ENCODE data around the gene ENTPD2.

ENTPD2 gene

DNA sequence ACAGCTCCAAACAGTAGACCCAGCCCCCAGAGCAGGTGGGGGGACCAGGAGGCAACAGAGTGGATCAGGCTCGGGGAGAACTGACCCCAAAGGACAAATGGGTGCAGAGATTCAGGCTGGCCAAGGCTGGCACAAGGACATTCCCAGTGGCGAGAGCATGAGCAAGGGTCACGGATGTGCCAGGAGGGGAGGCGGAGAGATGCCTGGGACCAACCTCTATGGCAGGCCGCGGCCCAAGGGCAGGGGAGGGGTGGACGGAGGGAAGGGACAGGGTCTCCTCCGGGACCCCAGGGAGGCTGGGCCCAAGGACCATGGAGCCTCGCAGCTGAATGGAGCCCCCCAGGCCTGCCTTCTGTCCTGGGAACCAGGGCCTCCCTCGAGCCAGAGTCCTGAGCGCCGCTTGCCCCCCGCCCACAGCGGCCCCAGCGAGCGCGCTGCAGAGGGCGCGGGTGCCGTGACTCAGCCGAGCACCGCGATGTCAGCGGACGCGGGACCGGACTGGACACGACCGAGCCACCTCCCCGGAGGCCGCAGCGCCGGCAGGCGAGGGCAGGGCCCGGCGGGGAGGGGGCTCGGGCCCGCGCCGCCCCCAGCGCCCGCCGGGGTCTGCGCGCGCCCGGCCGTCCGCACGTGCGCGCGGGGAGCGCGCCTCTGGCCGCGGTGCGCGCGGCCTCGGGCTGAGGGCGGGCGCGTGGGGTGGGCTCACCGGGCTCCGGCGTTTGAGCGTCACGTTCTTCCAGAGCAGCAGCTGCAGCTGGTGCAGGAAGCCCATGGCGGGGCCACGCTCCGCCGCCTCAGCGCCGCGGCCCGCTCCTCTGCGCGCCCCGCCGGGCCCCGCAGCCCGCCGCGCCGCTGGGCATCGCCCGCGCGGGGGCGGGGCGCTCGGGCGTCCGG lies 26.2 kb downstream of the ENTPD2 start, which contains the start of gene ABCA2:
ABCA2 (minus strand) TSS at position 869 of the 894 bp plus-strand sequence; CDS start at position 772, 97 bp downstream.
- DNase-seq, result no peak

DNA sequence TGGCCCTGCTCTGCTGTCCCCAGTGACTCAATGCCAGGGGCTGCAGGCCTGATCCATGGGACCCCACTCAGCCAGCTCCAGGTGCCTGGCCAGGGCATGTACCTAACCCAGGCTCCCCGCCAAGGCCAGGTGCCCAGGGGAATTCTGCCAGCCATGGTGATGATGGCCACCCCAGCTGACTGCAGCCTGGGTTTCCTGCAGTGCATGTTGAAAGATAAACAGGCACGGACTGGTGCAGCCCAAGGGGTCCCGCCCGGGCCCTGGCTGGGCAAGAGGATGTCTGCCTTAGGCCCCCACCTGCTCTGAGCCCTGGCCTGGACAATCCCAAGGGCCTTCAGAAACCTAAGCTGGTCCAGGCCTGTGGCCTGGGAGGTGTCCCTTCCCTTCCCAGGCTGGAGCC lies 27.0 kb downstream of the ENTPD2 start:
- DNase-seq, result no peak

DNA sequence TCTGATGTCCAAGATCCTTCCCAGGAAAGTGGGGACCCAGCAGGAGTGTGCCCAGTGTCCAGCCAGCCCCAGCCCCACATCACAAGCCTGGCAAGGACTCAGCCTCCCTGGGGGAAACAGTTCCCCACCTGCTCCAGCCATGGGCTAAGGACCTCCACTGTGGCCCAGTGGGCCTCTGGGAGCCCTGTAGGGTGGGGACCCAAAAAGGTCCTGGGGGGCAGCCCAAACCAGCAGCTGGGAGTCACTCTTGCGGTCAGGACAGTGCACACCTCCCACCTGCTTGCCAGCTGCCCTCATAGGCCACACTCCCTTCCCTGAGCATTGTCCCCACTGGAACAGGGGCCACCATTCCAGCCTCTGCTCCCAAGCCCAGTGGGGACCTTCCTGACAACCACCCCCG lies 27.5 kb downstream of the ENTPD2 start:
- no peak for DNase-seq

DNA sequence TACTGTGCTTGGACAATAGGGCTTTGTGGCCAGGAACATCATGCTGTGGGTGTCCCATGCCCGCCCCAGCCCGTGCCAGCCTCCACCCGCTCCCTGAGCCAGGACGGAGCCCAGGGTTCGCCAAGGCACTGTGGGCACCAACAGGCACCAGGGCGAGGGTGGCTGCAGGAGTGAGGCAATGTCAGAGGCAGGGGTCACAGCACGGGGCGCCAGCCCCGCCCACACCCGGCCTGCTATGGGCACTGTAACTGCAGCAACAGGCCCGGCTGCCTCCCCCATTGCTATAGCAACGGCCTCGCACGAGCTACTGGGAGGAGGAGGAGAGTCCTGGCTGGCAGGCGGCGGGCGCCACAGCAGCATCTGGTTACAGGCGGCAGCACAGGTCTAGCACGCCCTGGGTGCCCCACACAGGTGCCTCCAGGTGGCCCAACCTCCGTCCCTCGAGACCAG lies 28.3 kb downstream of the ENTPD2 start:
- no peak for DNase-seq

DNA sequence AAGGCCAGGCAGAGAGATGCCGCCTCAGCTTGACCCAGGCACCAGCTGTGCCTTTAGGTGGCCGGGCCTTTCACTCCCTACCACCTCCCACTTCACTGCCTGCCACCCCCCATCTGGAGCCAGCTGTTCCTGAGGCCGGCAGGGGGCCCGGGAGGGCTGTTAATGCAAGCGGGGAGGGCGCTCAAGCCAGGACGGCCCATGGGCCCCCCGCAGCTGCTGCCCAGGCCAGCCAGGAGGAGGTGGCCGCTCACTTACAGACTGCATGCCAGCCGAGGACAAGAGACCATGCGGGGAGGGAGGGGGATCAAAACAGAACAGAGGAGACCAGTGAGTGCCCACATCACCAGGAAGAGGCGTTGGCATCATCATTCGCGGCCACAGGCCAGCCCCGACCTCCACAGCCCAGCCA lies 30.3 kb downstream of the ENTPD2 start:
- no peak for DNase-seq

DNA sequence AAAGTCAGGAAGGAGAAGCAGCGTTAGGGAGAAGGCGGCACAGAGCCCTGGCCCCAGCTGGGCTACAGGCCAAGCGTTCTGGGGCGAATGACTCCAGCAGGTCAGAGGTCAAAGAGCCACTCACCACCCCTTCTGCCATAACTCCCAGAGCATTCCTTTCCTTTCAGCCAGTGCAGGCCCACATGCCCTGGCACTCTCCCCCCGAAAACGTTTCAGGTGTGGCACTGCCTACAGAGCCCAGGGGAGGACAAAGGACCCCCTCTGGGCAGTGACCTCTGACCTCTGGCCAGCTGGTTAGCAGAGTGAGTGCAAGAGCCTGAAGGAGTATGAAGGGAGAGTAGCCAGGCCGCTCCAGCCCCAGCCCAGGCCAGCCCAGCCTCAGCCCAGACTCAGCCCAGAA lies 30.7 kb downstream of the ENTPD2 start:
- DNase-seq, result no peak

DNA sequence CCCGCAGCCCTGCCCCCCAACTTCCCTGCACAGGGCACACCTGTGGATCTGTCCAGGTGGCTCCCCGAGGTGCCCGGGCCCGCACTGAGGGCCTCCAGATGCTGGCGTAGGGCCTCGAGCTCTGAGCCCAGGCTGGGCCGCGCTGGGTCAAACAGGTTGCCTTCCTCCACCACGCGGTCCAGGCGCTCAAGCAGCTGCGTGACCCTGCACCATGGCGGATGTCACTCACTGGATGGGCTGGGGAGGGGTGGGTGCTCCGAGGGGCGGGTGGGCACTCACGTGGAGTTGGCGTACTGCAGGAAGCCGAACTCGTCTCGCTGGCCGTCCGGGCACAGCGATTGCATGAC lies 31.2 kb downstream of the ENTPD2 start:
- DNase-seq, result no peak

DNA sequence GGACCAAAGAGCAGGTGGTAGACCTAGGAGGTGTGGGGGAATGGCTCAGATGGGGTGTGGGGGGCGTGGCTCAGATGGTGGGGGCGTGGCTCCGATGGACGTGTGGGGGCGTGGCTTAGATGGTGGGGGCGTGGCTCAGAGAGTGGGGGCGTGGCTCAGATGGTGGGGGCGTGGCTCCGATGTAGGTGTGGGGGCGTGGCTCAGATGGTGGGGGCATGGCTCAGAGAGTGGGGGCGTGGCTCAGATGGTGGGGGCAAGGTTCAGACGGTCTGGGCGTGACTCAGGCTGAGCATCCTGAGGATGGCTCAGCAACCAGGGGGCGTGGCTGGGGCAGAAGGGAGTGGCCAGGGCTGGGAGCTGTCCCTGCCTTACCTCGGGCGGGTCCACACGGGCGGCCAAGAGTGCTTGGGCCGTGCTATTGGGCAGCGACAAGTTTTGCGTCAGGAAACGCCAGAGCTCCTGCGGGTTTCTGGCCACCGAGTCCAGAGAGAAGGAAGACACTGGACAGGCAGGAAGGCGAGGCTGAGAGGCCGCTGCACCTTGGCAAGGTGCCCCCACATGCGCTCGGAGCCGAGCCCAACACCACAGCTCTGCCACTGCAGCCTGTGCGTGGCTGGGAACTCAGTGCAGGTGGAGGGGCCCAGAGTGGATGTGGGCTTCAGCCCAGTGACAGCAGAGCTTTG lies 31.7 kb downstream of the ENTPD2 start:
- peak; percentile 68 for DNase-seq

DNA sequence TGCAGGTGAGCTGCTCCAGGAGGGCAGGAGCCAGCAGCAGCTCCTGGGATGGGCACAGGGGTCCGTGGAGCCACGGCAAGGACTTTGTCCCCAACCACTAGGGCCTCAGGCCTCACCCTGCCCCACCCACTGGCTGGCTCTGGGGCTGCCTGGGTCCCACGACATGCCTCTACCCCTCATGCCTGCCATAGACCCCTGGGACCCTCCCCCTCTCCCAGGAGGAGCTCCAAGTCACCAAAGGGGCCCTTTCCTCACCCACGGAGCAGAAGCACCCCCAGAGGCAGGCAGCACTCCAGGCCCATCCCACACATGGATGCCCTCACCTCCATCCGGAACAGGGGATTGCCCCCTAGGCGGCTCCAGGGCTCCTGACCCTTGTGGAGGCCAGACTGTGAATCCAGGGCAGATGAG lies 32.3 kb downstream of the ENTPD2 start:
- no peak for DNase-seq

DNA sequence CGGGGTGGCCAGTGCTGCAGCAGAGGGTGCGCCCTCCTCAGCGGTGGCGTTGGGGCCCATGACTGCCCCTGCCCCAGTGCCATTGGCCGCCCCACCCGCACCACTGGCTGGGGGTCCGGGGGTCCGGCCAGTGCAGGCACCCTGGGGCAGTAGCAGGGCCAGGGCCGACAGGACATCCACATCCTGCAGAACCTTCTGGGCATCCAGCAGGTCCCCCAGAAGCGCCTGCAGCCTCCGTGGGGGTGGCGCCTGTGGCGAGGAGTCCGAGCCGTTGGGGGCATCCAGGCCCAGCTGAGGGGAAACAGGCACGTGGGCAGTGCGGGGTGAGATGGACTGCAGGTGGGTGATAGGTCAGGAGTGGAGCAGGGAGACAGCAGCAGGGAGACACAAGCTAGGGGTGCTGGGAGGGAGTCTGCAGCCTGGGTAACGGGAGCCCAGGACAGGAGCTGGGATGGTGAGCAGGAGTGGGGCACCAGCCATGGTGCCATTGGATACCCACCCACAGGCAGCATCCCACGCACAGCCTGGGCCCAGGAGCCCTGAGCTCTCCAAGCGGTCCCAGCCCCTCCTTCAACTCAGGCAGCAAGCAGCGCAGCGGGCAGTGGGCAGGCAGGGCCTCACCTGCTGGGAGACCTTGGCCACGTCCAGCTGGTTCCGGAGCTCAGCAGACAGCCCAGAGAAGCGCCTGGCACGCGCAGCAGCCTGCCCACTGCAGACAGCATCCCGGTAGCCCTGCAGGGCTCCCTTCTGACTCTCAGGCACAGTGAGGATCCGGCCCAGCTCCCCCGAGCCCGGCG lies 32.9 kb downstream of the ENTPD2 start:
- no peak for DNase-seq

DNA sequence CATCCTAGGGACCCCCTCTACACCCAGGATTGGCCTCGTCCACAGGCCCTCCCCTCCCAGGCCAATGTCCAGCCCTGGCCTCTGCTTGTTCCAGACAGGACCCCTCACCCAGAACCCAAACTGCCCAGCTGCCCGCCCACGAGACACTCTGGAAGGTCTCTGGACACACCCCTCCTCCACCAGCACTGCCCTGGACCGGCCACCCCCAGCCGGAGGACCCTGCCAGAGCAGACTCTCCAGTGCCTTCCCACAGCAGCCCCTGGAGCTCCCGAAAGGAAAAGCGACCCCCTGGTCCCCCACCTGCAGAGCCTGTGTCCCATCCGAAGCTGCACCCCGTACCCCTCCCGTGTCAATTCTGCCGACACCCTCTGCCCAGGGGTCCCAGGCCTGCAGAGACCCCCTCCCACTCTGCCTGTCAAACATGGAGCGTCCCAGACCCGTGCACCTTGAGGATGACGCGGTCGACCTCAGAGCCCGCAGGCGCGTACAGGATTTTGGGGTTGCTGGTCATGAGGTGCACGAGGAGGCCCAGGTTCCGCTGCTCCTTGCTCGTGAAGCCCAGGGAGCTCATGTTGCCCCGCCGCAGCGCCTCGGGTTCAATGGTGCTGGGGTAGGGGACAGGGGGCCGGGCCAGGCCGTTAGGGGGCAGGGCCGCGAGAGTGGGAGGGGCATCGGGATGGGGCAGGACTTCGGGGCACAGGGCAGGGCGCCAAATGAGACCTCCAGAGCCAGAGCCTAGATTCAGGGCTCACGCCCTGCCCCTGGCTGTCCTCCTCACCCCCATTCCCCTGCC lies 33.8 kb downstream of the ENTPD2 start:
- no peak for DNase-seq

DNA sequence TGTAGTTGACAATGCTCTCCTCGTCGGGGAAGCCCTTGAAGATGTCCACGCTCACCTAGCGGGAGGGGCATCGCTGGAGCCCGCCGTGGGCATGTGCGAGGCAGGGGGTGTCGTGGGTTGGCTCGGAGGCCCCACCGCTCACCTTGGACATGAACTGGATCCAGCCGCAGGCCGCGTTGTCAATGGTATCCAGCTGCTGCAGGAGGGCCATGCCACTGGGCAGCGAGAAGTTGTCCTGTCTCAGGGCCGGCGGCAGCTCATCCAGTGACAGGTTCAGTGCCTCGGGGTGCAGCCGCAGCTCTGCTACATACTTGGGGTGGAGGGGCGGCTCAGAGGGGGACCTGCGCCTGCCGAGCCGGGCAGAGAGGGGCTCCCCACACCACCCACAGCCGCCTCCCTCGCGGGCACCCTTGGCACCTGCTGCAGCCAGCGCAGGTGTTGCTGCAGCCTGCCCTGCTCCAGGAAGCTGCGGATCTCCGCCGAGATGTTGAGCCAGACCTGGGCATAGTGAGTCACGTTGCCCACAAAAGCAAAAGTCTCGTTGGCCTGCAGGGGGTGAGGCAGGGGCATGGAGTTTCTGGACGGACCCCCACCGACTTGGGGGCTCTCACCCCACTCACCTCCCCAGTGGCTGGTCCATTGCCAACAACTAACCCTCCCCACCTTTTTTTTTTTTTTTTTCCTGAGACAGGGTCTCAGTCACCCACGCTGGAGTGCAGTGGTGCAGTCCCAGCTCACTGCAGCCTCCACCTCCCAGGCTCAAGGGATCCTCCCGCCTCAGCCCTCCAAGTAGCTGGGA lies 34.9 kb downstream of the ENTPD2 start:
- DNase-seq, result no peak

DNA sequence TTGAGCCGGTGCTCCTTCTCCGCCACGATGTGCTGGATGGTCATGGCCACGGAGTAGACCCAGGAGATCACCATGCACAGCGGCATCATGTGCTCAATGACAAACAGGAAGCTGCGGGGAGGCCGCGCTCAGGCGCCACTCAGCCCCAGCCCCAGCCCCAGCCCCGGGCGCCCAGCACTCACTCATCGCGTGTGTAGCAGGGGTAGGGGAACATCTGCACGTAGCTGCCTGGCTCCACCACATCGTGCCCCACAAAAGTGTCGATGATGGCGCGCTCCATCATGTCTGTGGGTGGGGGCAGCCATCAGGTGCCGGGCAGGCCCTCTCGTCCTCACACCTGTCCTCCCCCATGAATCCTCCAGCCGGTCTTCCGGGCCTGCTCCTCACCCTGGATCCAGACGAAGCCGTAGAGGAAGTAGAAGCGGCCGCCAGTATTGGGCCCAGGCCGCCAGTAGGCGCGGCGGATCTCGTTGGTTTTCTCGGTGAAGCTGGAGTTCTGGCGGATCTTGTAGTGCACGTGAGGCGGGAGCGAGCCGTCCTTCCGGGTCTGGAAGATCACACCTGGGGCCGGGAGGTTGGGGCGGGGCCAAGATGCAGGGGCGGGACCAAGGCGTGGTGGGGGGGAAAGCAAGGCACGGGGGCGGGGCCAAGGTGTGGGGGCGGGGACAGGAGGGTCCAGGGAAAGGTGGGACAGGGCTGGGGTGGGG lies 35.9 kb downstream of the ENTPD2 start:
- DNase-seq, result no peak

DNA sequence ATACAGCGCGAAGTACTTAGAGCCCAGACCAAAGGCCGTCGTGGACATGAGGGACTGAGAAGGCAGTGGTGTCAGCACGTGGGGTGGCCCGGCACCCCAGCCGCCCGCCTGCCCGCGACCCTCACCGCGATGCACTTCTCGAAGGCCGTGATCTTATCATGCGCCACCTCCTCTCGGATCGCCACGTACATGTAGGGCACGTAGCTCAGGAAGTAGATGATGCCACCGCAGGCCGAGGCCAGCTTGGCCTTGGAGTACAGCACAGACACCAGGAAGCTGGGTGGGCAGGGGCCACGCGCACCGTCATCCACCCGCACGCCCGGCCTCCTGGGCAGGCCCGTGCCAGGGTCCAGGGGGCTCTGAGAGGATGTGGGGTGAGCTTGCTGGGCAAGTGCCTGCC lies 36.8 kb downstream of the ENTPD2 start:
- DNase-seq, result no peak

DNA sequence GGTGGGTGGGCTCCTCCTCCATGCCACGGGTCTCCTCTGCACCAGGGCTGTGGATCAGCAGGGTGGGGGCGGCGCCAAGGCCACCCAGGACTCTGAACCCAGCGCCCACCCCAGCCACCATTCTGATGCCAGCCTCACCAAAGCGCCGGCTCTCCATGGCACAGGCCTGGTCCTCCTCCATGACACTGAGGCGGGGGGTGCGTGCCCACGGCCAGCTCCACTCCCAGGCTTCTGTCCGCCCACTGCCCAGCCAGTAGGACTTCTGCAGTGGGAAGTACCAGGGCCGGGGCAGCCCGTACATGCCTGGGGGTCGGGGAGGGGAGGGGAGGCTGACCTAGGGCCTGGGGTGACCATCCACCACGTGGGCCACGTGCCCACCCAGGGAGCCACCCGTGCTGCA lies 37.4 kb downstream of the ENTPD2 start:
- no peak for DNase-seq

DNA sequence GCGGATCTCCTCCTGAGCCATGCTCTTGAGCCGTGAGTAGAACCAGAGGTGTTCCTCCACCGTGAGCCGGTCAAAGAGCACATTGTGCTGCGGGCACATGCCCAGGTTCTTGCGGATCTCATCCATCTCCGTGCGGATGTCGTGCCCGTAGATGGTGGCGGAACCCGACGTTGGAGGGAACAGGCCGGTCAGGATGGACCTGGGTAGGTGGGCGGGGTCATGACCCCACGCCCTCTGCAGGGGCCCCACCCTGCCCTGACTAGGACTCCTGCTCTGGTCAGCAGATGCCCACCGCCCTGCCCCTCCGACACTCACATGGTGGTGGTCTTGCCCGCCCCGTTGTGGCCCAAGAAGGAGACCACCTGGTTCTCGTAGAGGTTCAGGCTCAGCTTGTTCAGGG lies 37.9 kb downstream of the ENTPD2 start:
- DNase-seq, result no peak

DNA sequence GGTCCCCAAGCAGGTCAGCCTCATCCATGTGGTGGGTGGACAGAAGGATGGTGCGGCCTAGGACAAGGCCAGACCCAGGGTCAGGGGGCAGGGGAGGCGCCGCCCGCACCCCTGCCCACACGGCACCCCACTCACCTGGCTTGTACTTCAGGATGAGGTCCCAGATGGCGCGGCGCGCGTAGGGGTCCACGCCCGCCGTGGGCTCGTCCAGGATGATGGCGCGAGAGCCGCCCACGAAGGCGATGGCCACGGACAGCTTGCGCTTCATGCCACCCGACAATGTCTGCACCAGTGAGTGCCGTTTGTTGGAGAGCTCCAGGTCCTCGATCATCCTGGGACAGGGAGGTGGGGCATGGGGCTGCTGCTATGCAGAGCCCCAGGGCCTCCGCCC lies 38.3 kb downstream of the ENTPD2 start:
- DNase-seq, result no peak

DNA sequence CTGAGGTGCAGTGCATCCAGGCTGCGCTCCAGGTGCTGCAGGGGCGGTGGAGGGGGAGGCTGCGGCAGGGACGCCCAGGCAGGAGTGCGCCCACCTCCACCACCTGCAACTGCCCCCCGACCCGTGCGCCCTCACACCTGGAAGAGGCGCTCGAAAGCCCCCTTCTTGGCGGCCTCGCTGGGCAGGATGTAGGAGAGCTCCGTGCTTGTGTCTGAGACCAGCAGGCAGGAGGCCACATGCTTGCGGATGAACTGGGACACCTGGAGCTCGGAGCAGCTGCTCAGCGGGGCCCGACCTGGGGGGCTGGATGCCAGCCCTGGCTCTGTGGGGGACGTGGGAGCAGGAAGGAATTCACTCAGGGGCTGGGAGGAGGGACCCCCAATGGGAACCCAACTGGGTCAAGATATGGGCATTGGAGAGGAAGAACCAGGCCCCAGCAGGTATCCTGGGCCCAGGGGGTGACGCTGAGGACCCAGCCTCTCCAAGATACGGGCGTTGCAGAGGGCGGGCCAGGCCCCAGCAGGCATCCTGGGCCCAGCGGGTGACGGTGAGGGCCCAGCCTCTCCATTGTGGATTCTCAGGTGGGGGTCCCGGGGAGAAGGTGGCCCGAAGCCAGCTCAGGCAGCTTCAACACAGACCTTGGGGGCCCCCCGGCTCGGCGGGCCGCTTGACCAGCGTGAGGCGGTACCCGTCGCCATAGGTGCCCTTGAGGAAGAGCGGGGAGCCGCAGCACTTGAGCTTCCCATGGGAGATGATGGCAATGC lies 38.9 kb downstream of the ENTPD2 start:
- DNase-seq, result no peak

DNA sequence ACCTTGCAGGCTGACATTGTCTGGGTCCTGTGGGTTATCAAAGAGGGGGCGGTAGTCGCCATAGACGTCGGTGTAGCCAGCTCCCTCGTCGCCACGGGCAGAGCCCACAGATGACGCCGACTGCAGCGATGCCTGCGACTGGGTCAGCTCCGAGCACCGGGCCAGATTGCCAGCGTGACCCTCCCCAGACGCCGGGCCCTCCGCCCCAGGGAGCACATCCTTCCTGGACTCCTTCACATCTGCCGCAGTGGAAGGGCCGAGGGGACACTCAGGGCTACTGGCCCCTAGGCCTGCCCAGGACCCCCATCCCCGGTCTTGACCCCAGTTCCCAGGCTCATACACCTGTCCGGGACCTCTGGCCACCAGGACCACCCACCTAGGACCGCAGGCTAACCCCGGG lies 39.7 kb downstream of the ENTPD2 start:
- DNase-seq, result no peak

DNA sequence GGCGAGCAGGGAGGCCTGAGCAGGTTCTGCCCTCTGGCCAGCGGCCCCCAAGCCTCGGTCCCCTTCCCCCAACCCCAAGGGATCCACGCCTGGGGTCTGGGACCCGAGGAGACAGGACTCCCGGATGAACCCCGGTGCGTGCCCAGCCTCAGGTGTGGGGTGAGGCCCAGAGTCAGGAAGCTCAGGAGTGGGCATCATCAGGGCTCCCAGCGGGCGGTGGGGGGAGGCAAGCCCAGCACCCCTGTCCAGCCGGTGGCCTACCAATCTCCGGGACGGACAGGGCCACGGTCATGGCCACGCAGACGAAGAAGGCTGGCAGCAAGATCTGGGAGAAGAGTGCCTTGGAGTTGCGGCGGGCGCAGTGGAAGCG lies 40.3 kb downstream of the ENTPD2 start:
- no peak for DNase-seq
